NCI-H82 treated with DMSO at 0.1 percent for 48 hours (cell line): ENCODE results near the gene STX16.

Source experiments
- DNase-seq: peaks from one replicate; lab custom pipeline; 2025; ENCODE audit not compliant: unreplicated experiment; lab: John Stamatoyannopoulos, UW

STX16 gene

DNA sequence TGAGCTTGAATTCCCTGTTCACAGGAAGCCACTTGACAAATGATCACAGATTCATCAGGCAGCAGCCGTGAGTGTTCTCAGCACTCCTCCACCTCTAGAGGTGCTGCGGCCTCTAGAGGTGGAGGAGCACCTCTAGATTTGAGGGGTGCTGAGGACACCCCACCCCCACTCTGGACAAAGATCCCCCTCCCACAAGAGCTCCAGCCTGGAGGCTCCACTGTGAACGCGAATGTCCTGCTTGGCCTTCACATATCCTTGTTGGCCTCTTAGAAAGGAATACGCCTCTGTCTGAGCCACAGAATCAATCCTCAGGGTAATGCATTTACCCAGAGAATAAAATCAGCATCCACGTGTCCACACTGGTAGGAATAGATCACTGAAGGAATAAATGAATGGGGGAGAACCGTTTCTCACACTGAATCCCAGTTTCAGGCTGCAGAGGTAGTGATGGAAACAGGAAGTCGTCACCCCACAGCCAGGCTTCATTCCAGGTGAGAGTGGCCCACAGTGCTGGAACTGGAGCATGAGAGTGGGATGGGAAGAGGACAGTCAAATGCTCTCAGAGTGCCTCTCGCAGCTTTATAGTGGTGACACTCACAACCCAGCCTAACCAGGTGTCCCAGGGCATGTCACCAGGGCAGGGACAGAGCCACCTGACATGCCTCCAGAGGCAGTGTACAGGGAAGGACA lies 58.1 kb downstream of the STX16 start:
- DNase-seq: no peak

DNA sequence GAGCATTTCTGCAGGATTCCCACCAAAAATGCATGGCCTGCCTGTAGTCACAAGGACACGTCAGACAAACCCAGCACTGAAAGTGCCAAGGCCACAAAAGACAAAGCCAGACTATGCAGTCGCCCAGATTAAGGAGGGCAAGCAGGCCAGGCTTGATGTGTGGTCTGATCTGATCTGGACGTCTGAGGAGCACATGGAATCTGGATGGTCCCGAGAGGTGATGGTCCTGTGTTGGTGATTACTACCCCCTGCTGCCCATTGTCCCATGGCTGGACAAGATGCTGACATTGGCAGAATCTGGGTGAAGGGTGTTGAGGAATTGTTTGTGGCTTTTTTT lies 58.6 kb downstream of the STX16 start:
- no peak for DNase-seq

GRCh38 chr20:58710481-58711265 lies 59.6 kb downstream of the STX16 start:
- DNase-seq: no peak

DNA sequence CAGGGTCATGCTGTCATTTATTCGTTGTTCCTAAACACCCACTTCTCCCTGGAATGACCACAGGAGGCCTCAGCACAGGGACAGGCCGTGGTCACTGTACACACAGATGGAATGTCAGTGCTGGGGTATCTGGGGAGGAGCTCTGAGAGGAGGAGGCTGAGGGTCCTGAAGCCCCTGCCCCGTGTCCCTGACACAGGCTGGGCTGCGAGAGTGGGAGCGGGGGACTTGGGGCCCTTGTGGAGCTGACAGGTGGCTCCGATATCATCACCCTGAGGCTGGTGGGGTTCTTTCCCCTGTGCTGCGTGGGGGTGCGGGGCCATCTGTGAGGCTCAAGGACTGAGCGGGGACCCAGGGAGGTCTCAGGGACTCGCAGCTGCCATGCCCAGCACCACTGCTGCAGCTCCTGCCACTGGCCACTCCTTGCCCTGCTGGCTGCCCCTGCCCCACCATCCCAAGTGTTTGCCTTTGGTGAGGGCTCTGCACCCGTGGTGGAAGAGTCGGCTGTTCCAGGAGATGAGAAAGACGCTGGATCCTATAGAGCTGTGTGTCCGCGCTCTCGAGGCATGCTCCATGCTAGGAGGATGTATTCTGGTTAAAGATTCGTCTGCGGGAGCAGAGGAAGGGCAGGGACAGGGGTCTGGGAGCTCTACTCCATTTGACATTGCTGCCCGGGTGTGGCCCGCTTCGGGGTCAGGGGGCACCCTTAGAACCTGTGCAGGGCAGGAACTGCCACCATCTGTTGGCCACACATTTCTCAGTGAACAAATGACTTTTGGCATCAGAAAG lies 60.4 kb downstream of the STX16 start:
- DNase-seq: no peak

- no peak for DNase-seq
Measured at GRCh38 chr20:58712151-58712791, 61.2 kb downstream of the STX16 start.

- DNase-seq: no peak
Measured at GRCh38 chr20:58712806-58713731, 62.0 kb downstream of the STX16 start.

GRCh38 chr20:58713801-58714339 lies 62.8 kb downstream of the STX16 start:
- DNase-seq: no peak

- DNase-seq: no peak
Measured at GRCh38 chr20:58714340-58714922, 63.3 kb downstream of the STX16 start.

- no peak for DNase-seq
Measured at GRCh38 chr20:58714923-58715351, 63.9 kb downstream of the STX16 start.

DNA sequence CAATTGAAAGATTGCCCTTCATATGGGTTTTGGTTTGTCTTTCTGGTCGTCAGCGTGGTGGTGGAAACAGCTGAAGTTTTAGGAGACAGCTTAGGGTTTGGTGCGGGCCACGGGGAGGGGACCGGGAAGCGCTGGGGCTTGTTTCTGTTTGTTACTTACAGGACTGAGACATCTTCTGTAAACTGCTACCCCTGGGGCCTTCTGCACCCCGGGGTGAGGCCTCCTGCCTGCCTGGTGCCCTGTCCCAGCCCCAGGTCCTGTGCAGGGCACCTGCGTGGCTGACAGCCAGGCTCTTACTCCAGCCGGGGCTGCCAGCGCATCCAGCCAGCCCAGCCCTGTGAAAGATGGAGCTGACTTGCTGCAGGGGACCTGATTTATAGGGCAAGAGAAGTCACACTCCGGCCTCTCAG lies 64.3 kb downstream of the STX16 start:
- no peak for DNase-seq

- DNase-seq: no peak
Measured at GRCh38 chr20:58715801-58716475, 64.9 kb downstream of the STX16 start.

DNA sequence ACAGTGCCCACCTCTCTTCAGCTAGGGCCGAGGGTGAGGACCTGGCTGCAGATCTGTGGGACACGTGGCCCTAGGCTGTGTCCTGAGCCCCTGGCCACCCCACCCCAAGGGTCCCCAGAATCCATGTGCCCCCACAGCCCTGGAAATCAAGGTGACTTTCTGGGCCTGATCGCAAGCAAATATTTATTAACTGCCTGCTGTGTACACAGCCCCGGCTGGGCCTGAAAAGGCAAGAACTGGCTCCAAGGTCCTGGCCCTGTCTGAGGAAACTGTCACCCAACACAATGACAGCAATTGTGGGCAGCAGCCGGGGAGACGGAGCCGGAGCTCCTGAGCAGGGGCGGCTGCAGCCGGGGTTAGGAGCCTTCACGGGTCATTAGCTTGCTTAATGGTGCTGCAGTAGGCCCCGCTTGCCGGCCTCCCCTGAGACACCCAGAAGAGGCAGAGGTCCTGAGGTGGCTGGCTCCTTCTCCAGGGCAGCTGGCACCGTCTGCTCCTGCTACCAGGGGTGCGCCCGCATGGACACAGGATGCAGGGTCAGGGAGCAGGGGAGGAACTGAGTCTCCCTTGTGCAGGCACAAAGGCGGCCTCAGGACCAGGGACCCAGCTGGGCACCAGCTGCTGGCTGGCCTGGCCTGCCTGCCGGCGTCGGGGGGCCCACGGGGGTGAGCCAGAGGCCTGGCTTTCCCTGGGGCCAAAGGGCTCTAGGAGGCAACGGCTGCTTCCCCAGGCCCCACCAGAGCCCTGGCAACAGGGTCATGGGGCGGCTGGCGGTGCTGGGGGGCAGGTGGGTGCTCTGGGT lies 65.6 kb downstream of the STX16 start:
- DNase-seq: no peak

DNA sequence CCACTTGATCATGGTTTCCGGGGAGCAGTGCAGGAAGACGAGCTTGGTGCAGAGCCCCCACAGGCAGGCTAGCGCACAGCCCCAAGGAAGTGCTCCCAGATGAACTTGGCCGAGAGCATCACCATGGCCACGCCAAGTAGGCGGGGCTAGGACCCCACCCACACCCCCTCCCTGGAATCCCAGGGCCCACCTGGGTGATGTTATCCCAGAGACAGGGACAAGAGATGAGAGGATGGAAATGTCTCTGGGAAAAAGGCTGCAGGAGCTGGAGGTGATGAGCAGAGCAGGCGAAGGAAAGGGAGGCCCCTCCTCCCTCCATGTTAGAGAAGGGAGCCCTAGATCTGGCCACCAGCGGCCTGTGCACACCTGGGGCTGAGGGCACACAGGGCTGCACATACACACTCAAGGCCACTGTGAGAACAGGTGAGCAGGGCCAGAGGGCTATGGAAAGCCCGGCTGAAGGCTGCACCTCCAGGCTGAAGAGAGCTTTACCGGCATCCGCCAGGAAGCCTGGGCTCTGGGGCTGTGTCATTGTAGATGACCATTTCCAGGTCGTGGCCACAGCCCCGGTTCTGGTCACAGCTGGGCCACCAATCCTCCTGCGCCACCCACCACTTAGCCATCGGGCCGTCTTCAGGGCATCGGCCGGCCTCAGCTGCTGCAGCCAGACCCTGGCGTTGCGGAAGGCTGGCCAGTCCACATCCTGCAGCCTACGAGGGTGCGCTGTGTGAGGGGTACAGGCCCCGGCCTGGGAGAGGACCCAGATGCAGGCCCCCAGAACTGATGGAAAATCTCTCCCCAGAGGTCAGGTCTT lies 66.4 kb downstream of the STX16 start:
- no peak for DNase-seq

GRCh38 chr20:58718121-58718563 lies 67.1 kb downstream of the STX16 start:
- no peak for DNase-seq

DNA sequence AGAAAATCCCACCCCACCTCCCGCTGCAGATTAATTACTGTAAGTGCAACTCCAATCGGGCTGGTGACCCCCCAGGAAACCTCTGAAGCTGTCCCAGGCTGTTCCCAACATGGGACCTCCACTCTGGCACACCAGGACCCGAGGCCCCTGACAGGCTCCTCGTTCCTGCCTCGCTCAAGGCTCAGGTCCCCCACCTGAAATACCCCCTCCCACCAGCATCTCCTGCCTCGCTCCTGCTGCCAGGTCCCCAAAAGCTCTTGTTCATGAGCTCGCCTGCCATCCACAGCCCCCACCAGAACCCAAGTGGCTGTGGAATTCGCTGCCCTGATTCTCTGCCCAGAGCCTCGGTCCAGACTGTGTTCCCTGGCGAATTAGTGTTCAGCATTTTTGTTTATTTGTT lies 67.6 kb downstream of the STX16 start:
- DNase-seq: no peak

GRCh38 chr20:58719258-58719657 lies 68.2 kb downstream of the STX16 start:
- DNase-seq: no peak

- no peak for DNase-seq
Measured at GRCh38 chr20:58719971-58720371, 68.9 kb downstream of the STX16 start.
